HG02840 (cell line): ENCODE measurements around the gene UBAC1.

Experiments used
- ATAC-seq: cut with Tn5 transposase; IDR thresholded peaks from one replicate; pipeline ENCODE4 v1.9.1; 2021; ENCODE audit warnings: mild to moderate bottlenecking, moderate library complexity, moderate number of reproducible peaks; ENCODE audit not compliant: unreplicated experiment, low FRiP score

The UBAC1 gene

DNA sequence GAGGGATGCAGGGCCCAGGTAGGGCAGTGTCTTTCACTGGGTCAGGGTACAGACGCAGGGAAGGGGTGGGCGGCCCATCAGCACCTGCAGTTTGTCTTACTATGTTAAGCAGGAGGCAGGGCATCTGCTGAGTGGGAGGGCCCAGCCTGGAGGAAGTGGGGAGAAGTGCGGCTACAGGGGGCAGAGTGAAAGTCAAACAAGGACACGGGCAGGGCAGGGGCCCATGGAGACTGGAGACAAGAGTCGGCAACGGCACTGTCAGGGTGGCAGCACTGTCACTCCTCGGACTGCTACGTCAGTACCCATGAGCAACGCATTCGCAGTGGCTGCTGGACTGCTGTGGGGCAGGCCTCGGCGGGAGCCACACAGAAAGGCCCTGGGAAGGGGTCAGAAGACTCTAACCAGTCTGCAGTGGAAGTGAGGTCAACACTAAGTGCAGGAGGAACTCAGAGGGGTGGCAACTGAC, 73.6 kb downstream of the UBAC1 start:
- ATAC-seq: no peak

DNA sequence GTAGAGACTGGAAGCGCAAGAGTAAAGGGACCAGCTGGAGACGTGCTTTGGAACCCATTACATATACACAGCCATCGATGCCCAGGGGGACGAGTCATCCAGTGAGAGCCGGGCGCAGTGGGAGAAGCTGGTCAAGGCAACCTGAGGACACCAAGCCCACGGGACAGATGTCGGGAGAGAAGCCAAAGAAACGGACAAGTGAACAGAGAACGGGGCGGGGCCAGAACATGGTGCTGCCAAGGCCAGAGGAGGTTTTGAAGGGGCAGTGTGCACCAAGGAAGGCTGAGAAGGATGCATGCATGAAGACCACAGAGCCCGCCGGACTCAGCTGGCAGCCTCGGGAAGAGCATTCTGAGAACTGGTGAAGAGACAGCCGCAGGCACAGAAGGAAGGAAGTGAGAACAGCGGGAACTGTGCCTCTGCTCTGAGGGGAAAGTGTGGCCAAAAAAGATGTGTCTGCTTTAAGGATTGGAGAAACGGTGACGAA, 74.1 kb downstream of the UBAC1 start:
- no peak for ATAC-seq

DNA sequence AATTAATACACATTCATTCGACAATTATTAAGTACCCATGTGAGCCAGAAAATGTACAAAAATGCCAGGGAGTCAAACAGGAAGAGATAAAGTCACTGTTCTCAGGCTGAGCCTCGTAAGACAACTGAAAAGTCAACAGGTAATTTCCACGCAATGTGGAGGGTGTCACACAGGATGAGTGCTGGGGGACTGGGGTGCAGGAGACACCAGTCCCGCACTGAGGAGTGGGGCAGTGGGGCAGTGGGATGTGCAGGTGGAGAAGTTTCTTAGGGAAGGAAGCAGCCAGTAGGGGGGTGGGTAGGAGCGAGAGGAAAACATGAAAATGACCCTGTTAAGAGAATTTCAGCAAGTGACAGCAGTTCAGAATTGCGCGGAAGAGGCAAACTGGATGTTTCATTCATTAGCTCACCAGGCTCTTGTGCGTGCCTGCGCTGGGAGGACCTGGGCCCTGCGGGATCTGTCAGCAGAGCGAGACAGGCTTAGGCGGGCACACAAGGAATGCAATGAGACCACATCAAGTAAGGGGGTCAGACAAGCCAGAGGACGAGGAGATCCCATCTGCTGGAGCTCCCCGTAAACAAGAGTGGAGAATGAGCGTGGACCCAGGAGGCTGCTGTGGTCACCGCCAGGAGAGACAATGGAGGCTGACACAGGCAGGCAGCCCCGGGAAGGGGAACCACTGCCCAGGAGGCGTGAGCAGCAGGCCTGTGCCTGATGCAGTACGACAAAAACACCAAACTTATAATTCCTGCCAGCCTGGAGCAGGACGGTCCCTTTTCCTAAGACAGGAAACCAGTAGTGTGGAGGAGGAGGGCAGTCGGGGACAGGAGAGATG, 74.8 kb downstream of the UBAC1 start:
- no peak for ATAC-seq

DNA sequence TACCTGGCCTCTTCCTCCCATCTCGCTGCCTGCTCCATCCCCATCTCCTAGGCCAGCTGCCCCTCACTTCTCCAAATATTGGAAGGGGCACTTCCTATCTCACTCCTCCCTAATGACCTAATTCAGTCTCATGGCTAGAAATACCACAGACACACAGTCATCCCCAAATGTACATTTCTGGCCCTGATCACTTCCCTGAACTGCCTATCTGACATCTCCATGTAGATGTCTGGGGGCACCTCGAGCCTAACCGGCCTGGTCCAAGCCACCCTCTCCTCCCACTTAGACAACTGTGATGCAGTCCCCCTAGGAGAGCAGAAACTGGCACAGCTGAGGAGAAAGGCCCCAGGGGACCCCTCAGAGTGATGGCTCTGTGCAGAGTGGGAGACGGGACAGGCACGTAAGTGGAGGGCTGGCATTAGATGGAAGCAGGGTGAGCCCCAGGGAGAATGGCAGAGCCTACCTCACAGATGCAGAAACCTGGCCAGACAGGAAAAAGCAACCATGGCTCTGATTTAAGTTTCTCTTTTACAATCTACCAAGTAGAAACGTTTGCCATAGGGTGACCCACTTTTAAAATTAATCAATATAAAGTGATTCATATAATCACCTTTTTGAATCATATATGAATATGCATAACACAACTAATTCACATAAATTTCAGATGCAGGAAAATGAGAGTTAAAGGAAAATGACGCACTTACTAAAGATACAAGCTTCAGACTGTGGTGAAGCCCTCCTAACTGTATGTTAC, 75.9 kb downstream of the UBAC1 start:
- ATAC-seq: no peak

DNA sequence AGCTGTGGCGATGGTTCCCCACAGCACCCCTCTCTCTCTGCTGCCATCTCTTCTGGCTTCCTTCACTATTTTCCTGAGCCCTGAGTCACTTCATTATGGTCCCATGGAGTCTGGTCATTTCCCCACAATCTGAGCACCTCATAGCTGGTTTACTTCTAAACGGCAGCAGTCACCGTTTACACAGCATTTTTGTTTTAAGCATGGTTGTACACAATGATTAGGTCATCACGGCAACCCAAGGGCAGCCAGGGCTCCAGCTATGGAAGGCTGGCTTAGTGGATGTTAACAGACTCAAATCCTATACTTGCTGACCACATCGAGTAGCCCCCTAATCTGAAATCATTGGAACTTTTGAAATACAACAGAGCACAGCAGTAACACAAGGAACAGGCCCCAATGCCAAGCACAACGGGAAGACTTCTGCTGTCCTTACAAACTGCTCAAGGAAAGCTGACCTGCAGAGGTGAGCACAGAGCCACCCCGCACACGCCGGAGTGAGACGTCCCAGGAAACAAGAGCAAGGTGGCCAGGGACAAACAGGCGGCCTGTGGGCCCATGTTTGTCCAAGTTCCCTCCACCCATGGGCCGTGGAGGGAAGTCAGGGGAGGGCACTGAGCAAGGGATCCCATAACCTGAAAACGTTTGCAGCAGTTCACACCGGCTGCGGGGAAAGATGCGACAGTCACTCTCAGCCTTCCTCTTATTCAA, 76.7 kb downstream of the UBAC1 start:
- no peak for ATAC-seq

DNA sequence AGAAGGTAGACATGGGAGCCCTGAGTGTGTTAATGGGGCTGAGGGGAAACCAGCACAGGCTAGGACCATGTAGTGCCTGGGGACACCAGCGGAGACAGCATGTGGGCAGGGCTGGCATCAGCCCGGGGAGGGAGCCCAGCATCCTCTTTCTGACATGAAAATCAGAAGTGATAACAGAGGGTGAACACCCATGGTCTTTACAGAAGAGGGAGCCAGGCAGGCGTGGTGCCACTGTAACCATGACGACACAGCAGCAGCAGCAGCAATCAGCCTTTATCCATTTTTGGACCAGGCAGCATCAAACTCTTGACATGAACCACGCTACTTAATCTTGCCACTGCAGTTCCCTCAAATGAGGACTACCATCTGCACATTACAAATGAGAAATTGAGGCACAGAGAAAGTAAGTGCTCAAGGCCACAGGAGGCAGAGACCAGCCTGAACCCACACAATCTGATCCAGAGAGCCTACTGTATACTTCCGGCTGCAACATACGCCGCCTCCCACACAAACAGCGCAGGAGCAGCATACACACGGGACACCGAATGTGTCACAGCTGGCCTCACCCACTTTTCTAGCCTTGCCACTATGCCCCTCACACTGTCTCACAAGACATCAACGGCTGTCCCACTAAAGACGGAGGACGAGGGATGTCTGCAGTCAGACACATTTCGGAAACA, 77.6 kb downstream of the UBAC1 start:
- no peak for ATAC-seq
